Caco-2 (cell line): ENCODE measurements around the gene FCER2. TPM values are rescaled to one million over a fixed set of nuclear protein-coding genes. Genes with fewer than 3 reads are reported as not detected.

ENCODE experiments used
- BruUV-seq: library from RNA; stranded (reverse); fragments of 400-500 nt; replicated peaks from 2 replicates; lab custom pipeline; 2021; lab: Mats Ljungman, UMichigan
- CTCF ChIA-PET: fragments of 300-600 bp; sonication (Branson Sonifier 250); formaldehyde crosslinking; loops from one replicate; lab custom pipeline; 2022; ENCODE audit warnings: antibody characterized with exemption; lab: Charles Lee
- POLR2A ChIA-PET: fragments of 300-600 bp; sonication (Branson Sonifier 250); formaldehyde crosslinking; loops from one replicate; lab custom pipeline; 2022; ENCODE audit warnings: antibody characterized with exemption; lab: Charles Lee
- DNase-seq, 2 experiments: peaks; one replicate each; pipeline versions ENCODE4 v3.0.0 to v3.0.0-alpha.2; 2020 to 2022
- H3K27me3 ChIP-seq: replicated peaks from 2 replicates; pipeline ENCODE4 v1.6.0; 2011; ENCODE audit warnings: low read length; ENCODE audit not compliant: control insufficient read depth, insufficient read depth
- H3K36me3 ChIP-seq: 2 replicates; pipeline ENCODE4 v1.5.1; 2011; ENCODE audit warnings: low read length; ENCODE audit not compliant: control insufficient read depth, insufficient read depth
- H3K4me1 ChIP-seq: fragments of 250-450 bp; sonication (Bioruptor Pico); 2 replicates; pipeline ENCODE4 v1.5.1; 2020; ENCODE audit warnings: mild to moderate bottlenecking
- H3K4me3 ChIP-seq: 2 replicates; pipeline ENCODE4 v1.5.1; 2011; ENCODE audit warnings: low read depth, mild to moderate bottlenecking, control low read depth, low read length
- H3K9me3 ChIP-seq: fragments of 250-450 bp; sonication (Bioruptor Pico); 2 replicates; pipeline ENCODE4 v1.5.1; 2020; ENCODE audit warnings: mild to moderate bottlenecking, moderate library complexity
- H3K27ac Mint-ChIP-seq: one replicate; pipeline ENCODE4 v1.8.0; 2022; ENCODE audit warnings: mixed read lengths; ENCODE audit not compliant: unreplicated experiment
- H3K27me3 Mint-ChIP-seq: one replicate; pipeline ENCODE4 v1.8.0; 2022; ENCODE audit warnings: mixed read lengths; ENCODE audit not compliant: insufficient read depth, unreplicated experiment
- H3K36me3 Mint-ChIP-seq: one replicate; pipeline ENCODE4 v1.8.0; 2022; ENCODE audit warnings: mild to moderate bottlenecking, mixed read lengths; ENCODE audit not compliant: insufficient read depth, unreplicated experiment
- H3K4me1 Mint-ChIP-seq: one replicate; pipeline ENCODE4 v1.8.0; 2022; ENCODE audit warnings: low read depth, mixed read lengths; ENCODE audit not compliant: unreplicated experiment
- H3K4me3 Mint-ChIP-seq: one replicate; pipeline ENCODE4 v1.8.0; 2022; ENCODE audit warnings: mild to moderate bottlenecking, moderate library complexity, mixed read lengths; ENCODE audit not compliant: unreplicated experiment
- H3K9me3 Mint-ChIP-seq: one replicate; pipeline ENCODE4 v1.8.0; 2022; ENCODE audit warnings: mixed read lengths; ENCODE audit not compliant: unreplicated experiment
- CTCF ChIP-seq, 2 experiments: fragments of 200-600 bp in 1 of 2; IDR thresholded peaks; 1 replicate in 1 of 2; 2 replicates in 1 of 2; pipeline versions ENCODE4 v1.5.1 to v1.8.0; 2011 to 2022; ENCODE audit warnings: antibody characterized with exemption in 1 of 2, control low read depth in 1 of 2, inconsistent platforms in 1 of 2, low read depth in 1 of 2, low read length in 1 of 2, mild to moderate bottlenecking in 1 of 2, moderate library complexity in 1 of 2; ENCODE audit not compliant: insufficient read depth in 1 of 2, severe bottlenecking in 1 of 2, unreplicated experiment in 1 of 2
- intact Hi-C: fragments of 100-400 bp; cut with micrococcal nuclease; formaldehyde crosslinking; loops from one replicate; pipeline ENCODE4 v1.10.0; 2022; ENCODE audit not compliant: unreplicated experiment
- total RNA-seq: library from RNA; stranded (reverse); gene quantifications from 2 replicates; pipeline ENCODE4 v1.2.3, GENCODE V29; 2022

FCER2 gene
- total RNA-seq, 1 experiment from 2014 or later: not detected

- Histone ChIP-seq H3K4me1 (no peaks in the 10 kb centered on the region), H3K9me3 (no peaks in the 10 kb centered on the region), H3K27me3 (no peaks in the 10 kb centered on the region), H3K4me3 (no peak overlapping the region), H3K36me3 (no peaks in the 10 kb centered on the region)
- CTCF ChIA-PET: interaction anchor here (0.6 to 1.0 kb wide), 2 partner anchors 25 to 65 kb away, joined by 4 read pairs; partner anchors contain the start of gene TRAPPC5
- intact Hi-C loops: no loop called here
- no TSS peak for BruUV-seq
- Mint-ChIP-seq H3K36me3 (no peaks in the 10 kb centered on the region), H3K4me1 (peaks cover 13% of the 10 kb centered on the region), H3K27me3 (no peaks in the 10 kb centered on the region), H3K9me3 (no peaks in the 10 kb centered on the region), H3K4me3 (no peak overlapping the region), H3K27ac (no peak overlapping the region)
- POLR2A ChIA-PET: no interaction called here
- no peak for DNase-seq
- TF ChIP-seq CTCF (IDR thresholded peaks at IDR 0.05; ENCODE audit: insufficient read depth in 1 of 2, low read depth in 1 of 2, low read length in 1 of 2, severe bottlenecking in 1 of 2, unreplicated experiment in 1 of 2): no peak
These were observed 46.4 kb downstream of the FCER2 start for GRCh38 chr19:7655581-7655980.

GRCh38 chr19:7654401-7654800, 47.5 kb downstream of the FCER2 start:
- ChIA-PET POLR2A (no interaction called here), CTCF (no interaction called here)
- DNase-seq: no peak
- intact Hi-C loops: no loop called here
- Mint-ChIP-seq H3K27ac (no peak overlapping the region), H3K9me3 (no peaks in the 10 kb centered on the region), H3K36me3 (no peaks in the 10 kb centered on the region), H3K4me3 (no peak overlapping the region), H3K27me3 (no peaks in the 10 kb centered on the region), H3K4me1 (peaks cover 13% of the 10 kb centered on the region)
- no peaks in the 10 kb centered on the region for H3K4me1 ChIP-seq
- BruUV-seq: no TSS peak
- H3K27me3 ChIP-seq: no peaks in the 10 kb centered on the region
- H3K9me3 ChIP-seq: no peaks in the 10 kb centered on the region
- no peaks in the 10 kb centered on the region for H3K36me3 ChIP-seq
- H3K4me3 ChIP-seq: no peak overlapping the region
- no peak for TF ChIP-seq CTCF (IDR thresholded peaks at IDR 0.05; ENCODE audit: insufficient read depth in 1 of 2, low read depth in 1 of 2, low read length in 1 of 2, severe bottlenecking in 1 of 2, unreplicated experiment in 1 of 2)

GRCh38 chr19:7652061-7652641, 49.8 kb downstream of the FCER2 start:
- H3K9me3 Mint-ChIP-seq: no peaks in the 10 kb centered on the region
- POLR2A ChIA-PET: interaction anchor here (0.7 kb wide), 1 partner anchor 405 kb away, joined by 3 read pairs; no protein-coding TSS in a partner anchor
- Histone ChIP-seq H3K27me3 (no peaks in the 10 kb centered on the region), H3K36me3 (no peaks in the 10 kb centered on the region), H3K9me3 (no peaks in the 10 kb centered on the region), H3K4me1 (no peaks in the 10 kb centered on the region), H3K4me3 (peak overlapping the region; percentile 1; the same call in 1 of the 2 replicates)
- peak overlapping the region; percentile 93 for H3K27ac Mint-ChIP-seq
- BruUV-seq: no TSS peak
- no peaks in the 10 kb centered on the region for H3K27me3 Mint-ChIP-seq
- peaks cover 13% of the 10 kb centered on the region for H3K4me1 Mint-ChIP-seq
- H3K4me3 Mint-ChIP-seq: peak overlapping the region; percentile 80
- CTCF ChIA-PET: interaction anchor here (0.6 to 1.9 kb wide), 4 partner anchors 28 to 147 kb away, joined by 3 to 13 read pairs (median 6); partner anchors contain the start of gene TRAPPC5
- peak; percentile 90 to 92 for TF ChIP-seq CTCF (IDR thresholded peaks at IDR 0.05; ENCODE audit: insufficient read depth in 1 of 2, low read depth in 1 of 2, low read length in 1 of 2, severe bottlenecking in 1 of 2, unreplicated experiment in 1 of 2)
- no peaks in the 10 kb centered on the region for H3K36me3 Mint-ChIP-seq
- peak; percentile 88 to 92 for DNase-seq
- intact Hi-C loops: loop anchor here (1.0 kb wide), 2 partner anchors 28 to 147 kb away; partner anchors contain the start of gene TRAPPC5
